OCI-LY1 (cell line): ENCODE data around the gene ARL5C.

Experiments
- EZH2 ChIP-seq: fragments of 200-600 bp; sonication (generic), shearing (Covaris generic); IDR thresholded peaks from 2 replicates; pipeline ENCODE4 v1.8.0; 2017; ENCODE audit warnings: borderline replicate concordance, mixed run types, mild to moderate bottlenecking, antibody characterized with exemption, low read length, moderate library complexity, mixed read lengths
- TF ChIP-seq, protein P1 (sequence below): fragments of 200-600 bp; sonication (generic), shearing (Covaris generic); IDR thresholded peaks from 2 replicates; pipeline ENCODE4 v1.5.1; 2017; ENCODE audit warnings: mild to moderate bottlenecking, antibody characterized with exemption, low read length, moderate library complexity, mixed read lengths

DNA sequence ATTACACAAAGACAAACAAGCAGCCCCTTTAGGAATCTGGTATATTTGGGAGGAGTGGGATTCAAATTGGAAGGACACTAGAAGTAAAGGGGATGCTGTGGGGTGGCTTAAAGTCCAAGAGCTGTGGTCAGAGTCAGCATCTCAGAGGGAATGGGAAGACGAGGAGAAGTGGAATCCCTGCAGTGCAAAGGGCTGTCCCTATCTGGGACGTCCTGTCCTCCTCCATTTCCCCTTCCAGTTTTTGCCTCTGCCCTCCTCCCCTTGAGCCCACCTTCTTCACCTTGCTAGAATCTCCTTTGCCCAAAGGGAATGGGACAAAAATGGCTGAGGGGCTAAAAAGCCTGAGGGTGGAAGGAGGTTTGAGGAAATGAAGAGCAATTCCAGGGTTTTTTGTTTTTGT is 10.3 kb downstream of the ARL5C start:
- no peak for TF ChIP-seq EZH2
- TF ChIP-seq, protein P1, sequence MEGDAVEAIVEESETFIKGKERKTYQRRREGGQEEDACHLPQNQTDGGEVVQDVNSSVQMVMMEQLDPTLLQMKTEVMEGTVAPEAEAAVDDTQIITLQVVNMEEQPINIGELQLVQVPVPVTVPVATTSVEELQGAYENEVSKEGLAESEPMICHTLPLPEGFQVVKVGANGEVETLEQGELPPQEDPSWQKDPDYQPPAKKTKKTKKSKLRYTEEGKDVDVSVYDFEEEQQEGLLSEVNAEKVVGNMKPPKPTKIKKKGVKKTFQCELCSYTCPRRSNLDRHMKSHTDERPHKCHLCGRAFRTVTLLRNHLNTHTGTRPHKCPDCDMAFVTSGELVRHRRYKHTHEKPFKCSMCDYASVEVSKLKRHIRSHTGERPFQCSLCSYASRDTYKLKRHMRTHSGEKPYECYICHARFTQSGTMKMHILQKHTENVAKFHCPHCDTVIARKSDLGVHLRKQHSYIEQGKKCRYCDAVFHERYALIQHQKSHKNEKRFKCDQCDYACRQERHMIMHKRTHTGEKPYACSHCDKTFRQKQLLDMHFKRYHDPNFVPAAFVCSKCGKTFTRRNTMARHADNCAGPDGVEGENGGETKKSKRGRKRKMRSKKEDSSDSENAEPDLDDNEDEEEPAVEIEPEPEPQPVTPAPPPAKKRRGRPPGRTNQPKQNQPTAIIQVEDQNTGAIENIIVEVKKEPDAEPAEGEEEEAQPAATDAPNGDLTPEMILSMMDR = no peak
